Tibial nerve (tissue), 3 donors: ENCODE measurements around the gene PDE6D.

Experiments used
- CTCF ChIP-seq, 5 experiments: fragments of 200-600 bp in 3 of 5; fragments of 450-650 bp in 2 of 5; sonication (generic) in 3 of 5; IDR thresholded peaks; one replicate each; pipeline ENCODE4 v1.5.1; 2016 to 2019; ENCODE audit warnings: antibody characterized with exemption in 5 of 5, mild to moderate bottlenecking in 3 of 5, moderate library complexity in 2 of 5
- POLR2A ChIP-seq, 2 donors: fragments of 450-650 bp; IDR thresholded peaks; one replicate each; pipeline ENCODE4 v1.6.1; 2017; ENCODE audit warnings: antibody characterized with exemption in 2 of 2, mild to moderate bottlenecking in 2 of 2, moderate library complexity in 2 of 2

GRCh38 chr2:231819447-231820042 lies 38.5 kb upstream of the PDE6D start:
- no peak for TF ChIP-seq POLR2A (IDR thresholded peaks at IDR 0.05)
- no peak for TF ChIP-seq CTCF (IDR thresholded peaks at IDR 0.05)
